HCT116 (cell line): ENCODE results near the gene KLHL2.

Source experiments
- CTCF ChIP-seq, 3 experiments: fragments of 200-600 bp in 1 of 3; sonication (generic) in 1 of 3; IDR thresholded peaks in 2 of 3; conservative IDR thresholded peaks in 1 of 3; 2 replicates each; pipeline ENCODE4 v1.5.1; 2012 to 2017; ENCODE audit warnings: low read depth in 2 of 3, low read length in 2 of 3, antibody characterized with exemption in 1 of 3, borderline replicate concordance in 1 of 3, control low read depth in 1 of 3, mild to moderate bottlenecking in 1 of 3, mixed read lengths in 1 of 3, mixed run types in 1 of 3, moderate library complexity in 1 of 3; ENCODE audit not compliant: insufficient read depth in 1 of 3
- EZH2phosphoT487 ChIP-seq: fragments of 200-600 bp; IDR thresholded peaks from 2 replicates; pipeline ENCODE4 v1.6.1; 2018; ENCODE audit warnings: antibody characterized with exemption, borderline replicate concordance
- TCF7L2 ChIP-seq: IDR thresholded peaks from 2 replicates; pipeline ENCODE4 v1.7.0; 2011; ENCODE audit warnings: borderline replicate concordance, inconsistent platforms; ENCODE audit not compliant: insufficient read depth, insufficient read length; ENCODE audit errors: extremely low read depth
- TF ChIP-seq, protein P1 (sequence below): IDR thresholded peaks from 2 replicates; pipeline ENCODE4 v1.6.1; 2012; ENCODE audit warnings: low read depth

DNA sequence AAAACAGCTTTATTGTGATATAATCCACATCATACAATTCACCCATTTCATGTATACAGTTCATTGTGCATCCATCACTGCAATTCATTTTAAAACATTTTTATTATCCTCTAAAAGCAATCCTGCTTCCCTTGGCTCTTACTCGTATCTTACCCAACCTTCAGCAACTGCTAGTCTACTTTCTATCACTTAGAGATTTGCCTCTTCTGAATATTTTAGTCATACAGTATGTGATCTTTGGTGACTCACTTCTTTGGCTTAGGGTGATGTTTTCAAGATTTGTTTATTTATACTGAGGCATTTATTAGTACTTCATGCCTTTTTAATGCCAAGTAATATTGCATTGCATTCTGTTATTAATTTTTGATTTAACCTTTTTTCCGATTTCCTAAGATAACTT is 105.1 kb downstream of the KLHL2 start:
- no peak for TF ChIP-seq CTCF (IDR thresholded peaks at IDR 0.05 in 2 of 3, conservative IDR thresholded peaks at IDR 0.05 in 1 of 3; ENCODE audit: borderline replicate concordance in 1 of 3, insufficient read depth in 1 of 3, low read depth in 2 of 3, low read length in 2 of 3)
- no peak for TF ChIP-seq TCF7L2
- TF ChIP-seq, protein P1, sequence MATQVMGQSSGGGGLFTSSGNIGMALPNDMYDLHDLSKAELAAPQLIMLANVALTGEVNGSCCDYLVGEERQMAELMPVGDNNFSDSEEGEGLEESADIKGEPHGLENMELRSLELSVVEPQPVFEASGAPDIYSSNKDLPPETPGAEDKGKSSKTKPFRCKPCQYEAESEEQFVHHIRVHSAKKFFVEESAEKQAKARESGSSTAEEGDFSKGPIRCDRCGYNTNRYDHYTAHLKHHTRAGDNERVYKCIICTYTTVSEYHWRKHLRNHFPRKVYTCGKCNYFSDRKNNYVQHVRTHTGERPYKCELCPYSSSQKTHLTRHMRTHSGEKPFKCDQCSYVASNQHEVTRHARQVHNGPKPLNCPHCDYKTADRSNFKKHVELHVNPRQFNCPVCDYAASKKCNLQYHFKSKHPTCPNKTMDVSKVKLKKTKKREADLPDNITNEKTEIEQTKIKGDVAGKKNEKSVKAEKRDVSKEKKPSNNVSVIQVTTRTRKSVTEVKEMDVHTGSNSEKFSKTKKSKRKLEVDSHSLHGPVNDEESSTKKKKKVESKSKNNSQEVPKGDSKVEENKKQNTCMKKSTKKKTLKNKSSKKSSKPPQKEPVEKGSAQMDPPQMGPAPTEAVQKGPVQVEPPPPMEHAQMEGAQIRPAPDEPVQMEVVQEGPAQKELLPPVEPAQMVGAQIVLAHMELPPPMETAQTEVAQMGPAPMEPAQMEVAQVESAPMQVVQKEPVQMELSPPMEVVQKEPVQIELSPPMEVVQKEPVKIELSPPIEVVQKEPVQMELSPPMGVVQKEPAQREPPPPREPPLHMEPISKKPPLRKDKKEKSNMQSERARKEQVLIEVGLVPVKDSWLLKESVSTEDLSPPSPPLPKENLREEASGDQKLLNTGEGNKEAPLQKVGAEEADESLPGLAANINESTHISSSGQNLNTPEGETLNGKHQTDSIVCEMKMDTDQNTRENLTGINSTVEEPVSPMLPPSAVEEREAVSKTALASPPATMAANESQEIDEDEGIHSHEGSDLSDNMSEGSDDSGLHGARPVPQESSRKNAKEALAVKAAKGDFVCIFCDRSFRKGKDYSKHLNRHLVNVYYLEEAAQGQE, result no peak
- TF ChIP-seq EZH2phosphoT487, result no peak
